ENCODE measurements around the gene HPS5.
"Not testable (repeated sequence)": the region's sequence is repeated elsewhere in the genome, so short reads cannot be mapped to it uniquely, and the experiment has no call there.

The HPS5 gene

DNA sequence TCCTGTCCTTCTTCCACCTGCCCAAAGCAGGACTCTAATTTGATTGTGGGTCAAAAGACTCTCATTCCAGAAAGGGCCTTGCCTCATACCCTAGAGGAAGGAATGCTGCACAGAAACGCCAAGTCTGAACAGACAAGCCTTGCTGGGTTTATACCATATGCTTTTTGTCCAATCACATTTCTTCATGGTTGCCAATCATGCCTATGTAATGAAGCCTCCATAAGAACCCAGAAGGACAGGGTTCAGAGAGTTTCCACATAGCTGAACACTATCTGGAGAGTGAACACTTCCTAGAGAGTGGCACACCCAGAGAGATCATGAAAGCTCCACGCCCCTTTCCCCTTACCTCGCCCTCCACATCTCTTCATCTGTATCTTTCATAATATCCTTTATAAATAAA is 68.7 kb downstream of the HPS5 start:
- no peak for DNase-seq (ENCODE audit: extremely low read depth, low read depth)
- TF ChIP-seq, protein P1, sequence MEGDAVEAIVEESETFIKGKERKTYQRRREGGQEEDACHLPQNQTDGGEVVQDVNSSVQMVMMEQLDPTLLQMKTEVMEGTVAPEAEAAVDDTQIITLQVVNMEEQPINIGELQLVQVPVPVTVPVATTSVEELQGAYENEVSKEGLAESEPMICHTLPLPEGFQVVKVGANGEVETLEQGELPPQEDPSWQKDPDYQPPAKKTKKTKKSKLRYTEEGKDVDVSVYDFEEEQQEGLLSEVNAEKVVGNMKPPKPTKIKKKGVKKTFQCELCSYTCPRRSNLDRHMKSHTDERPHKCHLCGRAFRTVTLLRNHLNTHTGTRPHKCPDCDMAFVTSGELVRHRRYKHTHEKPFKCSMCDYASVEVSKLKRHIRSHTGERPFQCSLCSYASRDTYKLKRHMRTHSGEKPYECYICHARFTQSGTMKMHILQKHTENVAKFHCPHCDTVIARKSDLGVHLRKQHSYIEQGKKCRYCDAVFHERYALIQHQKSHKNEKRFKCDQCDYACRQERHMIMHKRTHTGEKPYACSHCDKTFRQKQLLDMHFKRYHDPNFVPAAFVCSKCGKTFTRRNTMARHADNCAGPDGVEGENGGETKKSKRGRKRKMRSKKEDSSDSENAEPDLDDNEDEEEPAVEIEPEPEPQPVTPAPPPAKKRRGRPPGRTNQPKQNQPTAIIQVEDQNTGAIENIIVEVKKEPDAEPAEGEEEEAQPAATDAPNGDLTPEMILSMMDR (IDR thresholded peaks at IDR 0.05; ENCODE audit: low read depth, low read length, missing control alignments) = no peak
- H3K4me3 ChIP-seq (replicated peaks; ENCODE audit: low read depth, low read length) = no peak overlapping the region

DNA sequence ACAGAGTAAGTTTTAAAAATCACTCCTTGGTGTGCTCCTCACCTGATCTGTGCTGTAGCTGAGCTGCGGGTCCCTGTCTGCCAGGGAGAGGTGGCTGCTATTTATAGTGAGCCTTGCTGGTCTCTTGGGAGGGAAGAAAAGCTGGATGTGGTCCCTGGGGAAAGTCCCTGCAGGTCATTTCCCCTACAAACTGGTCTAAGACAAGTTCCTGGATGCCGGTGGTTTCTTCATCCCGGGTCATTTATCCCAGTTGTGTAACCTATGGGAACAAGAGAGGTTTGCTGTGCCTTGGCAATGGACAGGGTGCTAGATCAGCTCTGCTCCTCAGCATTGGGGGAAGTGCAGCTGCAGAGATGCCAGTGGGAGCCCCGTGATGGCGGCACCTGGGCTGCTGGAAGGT is 73.4 kb downstream of the HPS5 start, which contains the start of gene SAA2:
Gene SAA2 (minus strand): TSS at position 108 of the 400 bp plus-strand sequence. CDS start 657 bp downstream, outside the sequence.
- TF ChIP-seq, protein P1 (IDR thresholded peaks at IDR 0.05; ENCODE audit: low read depth, low read length, missing control alignments) = no peak
- no peak within 1 kb of the TSS for H3K4me3 ChIP-seq (replicated peaks; ENCODE audit: low read depth, low read length)
- DNase-seq (ENCODE audit: extremely low read depth, low read depth) = no peak

GRCh38 chr11:18247191-18247581 is 74.8 kb downstream of the HPS5 start:
- H3K4me3 ChIP-seq (replicated peaks; ENCODE audit: low read depth, low read length); DNase-seq (ENCODE audit: extremely low read depth, low read depth): not testable (repeated sequence)

DNA sequence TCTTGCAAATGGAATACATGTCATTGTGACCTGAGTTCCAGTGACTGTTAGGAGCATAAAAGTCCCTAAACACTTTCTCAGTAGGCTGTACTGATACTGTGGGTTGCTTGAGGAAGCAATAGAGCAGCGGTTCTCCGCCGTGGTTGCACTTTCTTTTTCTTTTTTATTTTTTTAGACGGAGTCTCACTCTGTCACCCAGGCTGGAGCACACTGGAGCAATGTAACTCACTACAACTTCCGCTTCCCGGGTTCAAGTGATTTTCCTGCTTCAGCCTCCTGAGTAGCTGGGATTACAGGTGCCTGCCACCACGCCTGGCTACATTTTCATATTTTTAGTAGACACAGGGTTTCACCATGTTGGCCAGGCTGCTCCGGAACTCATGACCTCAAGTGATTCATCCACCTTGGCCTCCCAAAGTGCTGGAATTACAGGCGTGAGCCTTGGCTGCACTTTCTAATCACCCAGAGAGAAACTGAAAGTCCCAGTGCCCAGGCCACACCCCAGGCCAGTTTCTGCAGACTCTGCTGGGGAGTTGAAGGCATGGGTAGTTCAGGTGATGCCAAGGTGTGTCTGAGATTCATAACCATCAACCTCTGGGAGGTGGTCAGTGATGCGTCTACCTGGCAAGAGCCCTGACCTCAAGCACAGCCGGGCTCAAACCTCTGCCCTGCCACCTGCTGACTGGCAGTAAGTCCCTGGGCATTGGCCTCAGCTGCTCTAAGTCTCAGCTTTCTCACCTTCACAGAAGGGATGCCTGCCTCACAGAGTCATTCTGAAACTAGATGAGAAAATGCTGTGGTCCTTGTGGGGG is 75.4 kb downstream of the HPS5 start:
- not testable (repeated sequence) for DNase-seq (ENCODE audit: extremely low read depth, low read depth); H3K4me3 ChIP-seq (replicated peaks; ENCODE audit: low read depth, low read length)

DNA sequence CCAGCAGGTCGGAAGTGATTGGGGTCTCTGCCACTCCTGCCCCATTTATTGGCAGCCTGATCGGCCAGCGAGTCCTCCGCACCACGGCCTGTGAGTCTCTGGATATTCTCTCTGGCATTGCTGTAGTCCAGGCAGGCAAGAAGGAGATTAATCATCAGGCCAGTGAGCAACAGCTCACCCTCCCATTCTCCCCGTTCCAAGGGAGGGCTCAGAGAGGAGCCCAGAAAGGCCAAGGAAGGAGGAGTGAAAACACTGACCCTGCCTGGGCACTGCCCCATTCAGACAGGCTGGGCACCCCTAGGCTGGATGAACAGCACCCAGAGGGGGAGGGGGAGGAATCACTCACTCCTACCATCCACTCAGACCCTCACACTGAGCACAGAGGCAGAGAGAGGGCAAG is 76.5 kb downstream of the HPS5 start:
- no peak for DNase-seq (ENCODE audit: extremely low read depth, low read depth)
- no peak overlapping the region for H3K4me3 ChIP-seq (replicated peaks; ENCODE audit: low read depth, low read length)
- TF ChIP-seq, protein P1 (IDR thresholded peaks at IDR 0.05; ENCODE audit: low read depth, low read length, missing control alignments) = no peak

DNA sequence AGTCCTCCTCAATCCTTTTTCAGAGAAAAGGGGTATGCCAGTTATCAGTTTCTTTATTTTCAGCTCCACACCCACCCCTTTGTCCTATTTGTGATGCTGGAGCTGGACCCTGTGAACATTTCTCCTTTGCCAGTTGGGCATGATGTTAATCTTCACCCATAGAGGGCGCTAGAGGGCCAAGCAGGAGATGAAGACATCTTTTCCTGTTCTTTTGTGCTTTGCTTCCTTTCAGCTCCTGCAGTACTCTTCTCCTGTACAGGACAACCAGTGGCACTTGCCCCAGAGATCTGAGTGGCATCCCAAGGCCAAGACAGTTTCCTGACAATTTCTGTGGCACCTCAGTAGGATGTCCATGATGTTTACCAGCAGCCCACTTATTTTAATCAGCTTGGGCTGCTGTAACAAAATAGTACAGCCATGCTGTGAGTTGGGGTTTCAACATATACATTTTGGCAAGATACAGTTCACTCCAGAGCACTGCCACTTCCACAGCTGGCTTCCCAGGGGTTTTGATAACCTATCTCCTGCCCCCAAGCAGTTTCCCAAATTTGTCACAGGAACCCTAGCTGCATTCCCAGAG is 78.1 kb downstream of the HPS5 start:
- TF ChIP-seq, protein P1 (IDR thresholded peaks at IDR 0.05; ENCODE audit: low read depth, low read length, missing control alignments) = peak; percentile 81
- H3K4me3 ChIP-seq (replicated peaks; ENCODE audit: low read depth, low read length) = no peak overlapping the region
- peak; percentile 58 for DNase-seq (ENCODE audit: extremely low read depth, low read depth)

DNA sequence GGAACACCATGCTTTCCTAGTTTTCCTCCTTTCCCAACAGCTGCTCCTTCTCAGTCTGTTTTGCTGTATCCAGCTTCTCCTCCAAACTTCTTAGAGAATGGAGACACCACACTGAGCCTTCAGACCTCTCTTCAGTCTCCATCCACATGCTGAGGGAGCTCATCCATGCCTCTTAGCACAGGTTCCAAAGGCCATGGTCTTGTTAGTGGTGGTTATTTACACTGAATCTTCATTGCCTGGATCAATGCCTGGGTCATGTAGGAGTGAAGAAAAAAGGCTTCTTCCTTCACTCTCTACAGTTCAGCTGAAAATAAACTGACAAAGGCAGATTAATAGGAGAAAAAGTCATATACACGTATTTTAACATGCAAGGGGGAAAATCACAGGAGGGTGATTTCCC is 82.3 kb downstream of the HPS5 start:
- no peak for DNase-seq (ENCODE audit: extremely low read depth, low read depth)
- no peak overlapping the region for H3K4me3 ChIP-seq (replicated peaks; ENCODE audit: low read depth, low read length)
- TF ChIP-seq, protein P1 (IDR thresholded peaks at IDR 0.05; ENCODE audit: low read depth, low read length, missing control alignments) = no peak
